Measurements from ENCODE around the gene CEACAM19. TPM values are rescaled to one million over a fixed set of nuclear protein-coding genes. Genes with fewer than 3 reads are reported as not detected.

The CEACAM19 gene
- total and polyA plus RNA-seq, 2 of the 8 experiments (the other 6 are each of a cell fraction or from before 2014, with no cell fraction given): 3.1 to 3.4 TPM

DNA sequence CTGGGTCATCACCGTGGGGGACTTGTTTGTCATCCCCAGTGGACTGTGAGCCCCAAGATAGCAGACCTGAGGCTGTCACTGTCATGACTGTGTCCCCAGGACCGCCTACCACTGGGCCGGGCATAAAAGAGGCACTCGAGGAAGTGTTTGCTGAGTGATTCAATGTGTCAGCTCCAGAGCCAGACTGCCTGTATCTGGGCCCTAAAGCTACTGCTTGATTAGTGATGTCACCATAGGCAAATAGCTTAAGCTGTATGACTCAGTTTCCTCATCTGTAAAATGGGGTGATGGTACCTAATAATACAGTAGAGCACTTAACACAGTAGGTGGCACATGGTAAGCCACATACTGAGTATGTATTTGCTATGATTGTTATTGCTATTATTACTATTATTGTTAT lies 11.2 kb upstream of the CEACAM19 start:
- H2BK20ac ChIP-seq (ENCODE audit: low read length): no peak overlapping the region
- no peak overlapping the region for H3K23ac ChIP-seq (ENCODE audit: insufficient read length)
- TF ChIP-seq RFX5 (IDR thresholded peaks at IDR 0.05; ENCODE audit: borderline replicate concordance, low read depth, low read length): no peak
- TF ChIP-seq FOSL1 (IDR thresholded peaks at IDR 0.05; ENCODE audit: insufficient read depth, low read depth, low read length): no peak
- no peak for TF ChIP-seq NRF1 (IDR thresholded peaks at IDR 0.05; ENCODE audit: low read depth, low read length)
- no peak for TF ChIP-seq SIRT6 (IDR thresholded peaks at IDR 0.05; ENCODE audit: low read length)
- no peak for TF ChIP-seq POLR2A (IDR thresholded peaks at IDR 0.05; ENCODE audit: control extremely low read depth in 1 of 2, low read depth in 2 of 2, low read length in 2 of 2)
- no peak overlapping the region for H3K9ac ChIP-seq (replicated peaks in 1 of 4; ENCODE audit: extremely low read depth in 1 of 4, low read depth in 3 of 4, low read length in 3 of 4)
- H3K4me2 ChIP-seq (ENCODE audit: insufficient read depth in 1 of 2, low read depth in 2 of 2, low read length in 2 of 2): no peak overlapping the region
- H3K79me2 ChIP-seq (ENCODE audit: control insufficient read depth in 1 of 2, insufficient read depth in 2 of 2, low read length in 2 of 2): no peaks in the 10 kb centered on the region
- no peak overlapping the region for H3K56ac ChIP-seq (replicated peaks; ENCODE audit: insufficient read length, low read depth, low read length)
- peaks cover 0 to 2% of the 10 kb centered on the region in 2 experiments for H4K20me1 ChIP-seq (replicated peaks in 1 of 2; ENCODE audit: control insufficient read depth in 1 of 2, insufficient read depth in 2 of 2, low read length in 2 of 2)
- H3K4me1 ChIP-seq (replicated peaks in 1 of 4; ENCODE audit: control insufficient read depth in 3 of 4, insufficient read depth in 4 of 4, low read length in 3 of 4): peaks cover 0 to 2% (median 0%) of the 10 kb centered on the region in 4 experiments; a peak in 2 of 7 replicates
- no peaks in the 10 kb centered on the region for H3K23me2 ChIP-seq (ENCODE audit: low read depth, low read length)
- 96% methylated on average over 4 of the region's 4 CpGs; no CpG with 5 or more reads in 1 of the 2 experiments for WGBS, 2 experiments (ENCODE audit: extremely low coverage in 1 of 2, insufficient coverage in 1 of 2, insufficient read length in 1 of 2, insufficient replicate concordance in 2 of 2, low coverage in 1 of 2, low lambda C conversion rate in 2 of 2, missing lambda C conversion rate in 1 of 2)
- H2BK5ac ChIP-seq (ENCODE audit: low read depth, low read length): no peak overlapping the region
- H3K4ac ChIP-seq (replicated peaks; ENCODE audit: insufficient read length, low read depth, low read length): no peak overlapping the region
- no peak overlapping the region for H2BK12ac ChIP-seq (ENCODE audit: low read depth, low read length)
- no peak overlapping the region for H3K4me3 ChIP-seq (ENCODE audit: extremely low read depth in 1 of 4, insufficient read depth in 2 of 4, low read depth in 3 of 4, low read length in 4 of 4)
- no peak overlapping the region for H3K27ac ChIP-seq (ENCODE audit: low read depth, low read length)
- POLR2A ChIA-PET (ENCODE audit: partially characterized antibody): interaction anchor here (0.6 kb wide), 1 partner anchor 12 kb away, joined by 5 read pairs; no protein-coding TSS in a partner anchor
- no peaks in the 10 kb centered on the region for H3K9me3 ChIP-seq (ENCODE audit: insufficient read depth in 2 of 2, low read depth in 1 of 2, low read length in 1 of 2)
- H2AFZ ChIP-seq (ENCODE audit: low read length): no peak overlapping the region
- H3K36me3 ChIP-seq (ENCODE audit: control insufficient read depth in 2 of 4, insufficient read depth in 4 of 4, low read length in 3 of 4): peaks cover 12 to 30% (median 19%) of the 10 kb centered on the region in 4 experiments; a peak in 7 of 8 replicates
- no peak overlapping the region for H3K14ac ChIP-seq (ENCODE audit: insufficient read length)
- H3K79me1 ChIP-seq (ENCODE audit: low read depth, low read length): no peaks in the 10 kb centered on the region
- H4K5ac ChIP-seq (ENCODE audit: insufficient read length, low read depth, low read length): no peak overlapping the region
- no peak overlapping the region for H2BK120ac ChIP-seq (replicated peaks; ENCODE audit: low read depth, low read length)
- CTCF ChIA-PET (ENCODE audit: partially characterized antibody): interaction anchor here (0.9 to 13.3 kb wide), 9 partner anchors 12 to 111 kb away, joined by 3 to 126 read pairs (median 4); no protein-coding TSS in a partner anchor
- H3K27me3 ChIP-seq (replicated peaks in 1 of 4; ENCODE audit: control insufficient read depth in 3 of 4, extremely low read depth in 1 of 4, insufficient read depth in 3 of 4, low read length in 3 of 4): no peaks in the 10 kb centered on the region
- H4K8ac ChIP-seq (ENCODE audit: extremely low read depth, insufficient read depth, low read length): no peak overlapping the region
- no peak overlapping the region for H4K91ac ChIP-seq (replicated peaks; ENCODE audit: insufficient read length, low read length)
- DNase-seq (ENCODE audit: low read depth in 1 of 2, low spot score in 2 of 2): no peak
- H2BK15ac ChIP-seq (ENCODE audit: low read length): no peak overlapping the region
- no peak overlapping the region for H2AK5ac ChIP-seq (ENCODE audit: low read depth, low read length)
- H3K18ac ChIP-seq (ENCODE audit: extremely low read depth, low read length): no peak overlapping the region
- FAIRE-seq: no peak
